Left cardiac atrium (tissue), 4 donors: ENCODE data around the gene NET1. TPM values are rescaled to one million over a fixed set of nuclear protein-coding genes. Genes with fewer than 3 reads are reported as not detected.
A peak's percentile ranks its signal among the peaks of the same experiment; 100 is the strongest.

Experiments used
- ATAC-seq, 2 donors: fragments of 200-7000 bp; cut with Tn5 transposase; one replicate each; pipeline ENCODE4 v1.9.1; 2020; ENCODE audit warnings: mild to moderate bottlenecking in 2 of 2, moderate library complexity in 2 of 2
- DNase-seq: peaks from one replicate; pipeline ENCODE4 v3.0.0-alpha.2; 2020
- intact Hi-C, 2 donors: fragments of 100-400 bp; cut with DNase I; formaldehyde crosslinking; loops; one replicate each; pipeline versions ENCODE4 v1.14.1 to v1.15.1; 2022 to 2023
- total RNA-seq, 2 donors: library from RNA; stranded (reverse); fragmentation: NEBNext Ultra II Directional; extraction: Animal tissue kit (Norgen Biotek cat#: 25700); gene quantifications; one replicate each; pipeline ENCODE4 v1.2.1, GENCODE V29; 2021
- donor health status: DM: no; HTN: yes; CAD: no.
- donor health status: DM: no; HTN: yes; CAD: no; lungs with severe emphysema.
- donor health status: DM: yes; HTN: yes; CAD: no.
- donor health status: Dilated cardiomyopathy.

NET1 gene
- total RNA-seq, 2 donors from 2014 or later: 25.6 to 36.4 TPM

DNA sequence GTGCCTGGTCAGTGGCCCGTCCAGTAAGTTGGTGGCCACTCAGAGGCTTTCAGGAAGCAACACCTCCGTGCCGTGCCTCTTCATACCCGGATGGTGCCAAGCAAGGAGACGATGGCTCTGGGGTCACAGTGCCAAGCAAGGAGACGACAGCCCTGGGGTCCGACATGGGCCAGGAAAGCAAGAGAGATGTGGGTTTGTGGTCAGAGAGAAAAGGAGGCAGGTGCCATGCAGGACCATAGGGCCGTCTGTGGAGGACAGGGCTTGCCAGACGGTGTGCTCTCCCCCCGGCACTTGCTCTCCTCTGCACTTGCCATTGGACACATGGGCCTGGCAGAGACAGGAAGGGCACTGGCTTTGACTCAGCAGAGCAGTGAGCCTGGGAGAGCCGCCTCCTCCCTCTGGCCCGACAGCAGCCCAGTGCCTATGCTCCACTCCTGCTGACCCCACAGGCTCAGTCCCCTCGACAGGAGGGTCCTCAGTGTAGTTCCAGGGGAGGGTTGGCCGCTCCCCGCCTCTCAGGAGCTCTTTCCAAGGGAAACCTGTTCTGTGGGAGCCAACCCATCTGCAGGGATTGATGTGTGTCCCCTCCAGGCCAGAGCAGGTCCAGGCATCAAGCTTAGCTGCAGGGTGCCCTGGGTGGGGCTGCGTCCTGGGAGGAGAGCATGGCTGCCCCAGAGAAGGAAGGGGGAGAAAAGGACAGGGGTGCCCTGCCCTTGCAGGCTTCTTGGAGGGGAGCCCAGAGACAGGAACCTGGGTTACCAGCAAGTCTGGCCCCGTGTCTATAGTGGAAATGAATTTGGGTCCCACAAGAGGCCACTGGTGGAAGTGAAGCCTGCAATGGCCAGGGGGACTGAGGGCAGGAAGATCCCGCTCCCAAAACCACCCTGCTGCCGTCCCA, 94.6 kb downstream of the NET1 start:
- DNase-seq (no peak), ATAC-seq (no peak)
- intact Hi-C loops: no loop called here

DNA sequence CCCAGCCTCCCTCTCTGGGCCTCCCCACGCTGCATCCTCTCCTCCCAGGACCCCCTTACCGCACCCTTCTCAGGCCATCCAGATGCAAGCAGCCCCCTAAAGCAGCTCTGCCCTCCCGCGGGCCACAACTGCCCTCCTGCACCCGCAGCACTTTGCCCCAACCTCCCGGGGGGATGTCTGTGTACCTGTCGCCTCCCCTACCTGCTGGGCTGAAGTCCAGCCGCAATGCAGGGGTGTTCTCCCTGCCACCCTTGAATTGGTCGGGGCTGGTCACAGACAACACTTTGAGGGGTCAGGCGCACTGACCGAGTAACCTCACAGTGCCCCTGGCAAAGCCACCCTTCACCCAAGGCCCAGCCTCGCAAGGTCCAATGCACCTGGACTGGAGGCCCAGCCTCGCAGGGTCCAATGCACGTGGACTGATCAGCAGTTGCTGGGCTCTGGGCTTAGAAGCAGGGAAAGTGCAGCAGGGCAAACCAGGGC, 95.3 kb downstream of the NET1 start:
- DNase-seq: no peak

DNA sequence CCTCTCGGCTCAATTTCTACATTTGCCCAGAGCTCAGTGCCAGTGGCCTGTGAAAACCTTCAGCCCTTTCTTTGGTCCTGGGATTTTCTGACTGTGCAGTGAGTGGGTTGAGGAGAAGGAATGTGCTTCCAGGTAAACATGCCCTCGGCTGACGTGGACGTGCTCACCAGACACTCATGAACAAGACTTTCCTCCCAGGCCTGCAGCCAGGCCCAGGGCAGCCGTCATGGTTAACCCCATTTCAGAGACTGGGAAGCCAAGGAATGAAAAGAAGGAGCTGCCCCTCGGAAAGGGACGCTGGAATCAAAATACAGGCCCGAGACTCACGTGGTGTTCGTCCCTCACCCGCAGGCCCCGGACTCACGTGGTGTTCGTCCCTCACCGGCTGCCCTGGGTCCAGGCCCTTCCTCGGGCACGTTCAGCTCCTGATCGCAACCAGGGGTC, 95.8 kb downstream of the NET1 start:
- peak in 1 of 2 donors; percentile 29 for ATAC-seq
- no peak for DNase-seq
- intact Hi-C loops: no loop called here

More for the DNA sequence above, 95.3 kb downstream of the NET1 start:
- intact Hi-C loops: no loop called here
- no peak for ATAC-seq

Other genes with a start within 250 kb of the NET1 start
- under 1 TPM in 1 of 2 donors, not detected in 1; 0.68 TPM for gene AKR1C8, start 227.4 kb upstream of the NET1 start, total RNA-seq
- gene AKR1C4, start 215.7 kb upstream of the NET1 start, total RNA-seq: not detected
- gene UCN3, start 47.6 kb upstream of the NET1 start, total RNA-seq: not detected
- gene TUBAL3, start 7.7 kb upstream of the NET1 start, total RNA-seq: under 1 TPM; 0.21 to 0.31 TPM
- not detected for gene CALML5, start 87.0 kb downstream of the NET1 start, total RNA-seq
- not detected for gene CALML3, start 112.4 kb downstream of the NET1 start, total RNA-seq